KMS-11 (cell line): ENCODE results near the gene RNPEP.

Experiments used
- H2AFZ ChIP-seq: fragments of 200-600 bp; sonication (generic); 2 replicates; pipeline ENCODE4 v1.6.1; 2016; ENCODE audit warnings: antibody characterized with exemption, mixed run types, low read depth
- H3K27ac ChIP-seq: fragments of 200-600 bp; sonication (generic); 2 replicates; pipeline ENCODE4 v1.6.1; 2016; ENCODE audit warnings: mild to moderate bottlenecking, mixed run types
- H3K27me3 ChIP-seq: fragments of 200-600 bp; sonication (generic); 2 replicates; pipeline ENCODE4 v1.6.1; 2017; ENCODE audit warnings: mild to moderate bottlenecking, low read depth, mixed run types, moderate library complexity; ENCODE audit not compliant: insufficient read depth
- H3K36me3 ChIP-seq: fragments of 200-600 bp; sonication (generic); 2 replicates; pipeline ENCODE4 v1.6.1; 2017; ENCODE audit warnings: mild to moderate bottlenecking, mixed run types; ENCODE audit not compliant: insufficient read depth
- H3K4me1 ChIP-seq: fragments of 200-600 bp; sonication (generic); 2 replicates; pipeline ENCODE4 v1.6.1; 2016; ENCODE audit warnings: mild to moderate bottlenecking, low read depth, mixed run types; ENCODE audit not compliant: poor library complexity, severe bottlenecking
- H3K4me2 ChIP-seq: fragments of 200-600 bp; sonication (generic); 2 replicates; pipeline ENCODE4 v1.7.0; 2016; ENCODE audit warnings: mild to moderate bottlenecking, mixed run types
- H3K4me3 ChIP-seq: fragments of 200-600 bp; sonication (generic); IDR thresholded peaks from 2 replicates; pipeline ENCODE4 v1.6.1; 2017; ENCODE audit warnings: low read depth, low read length, mixed read lengths; ENCODE audit not compliant: insufficient read depth
- H3K79me2 ChIP-seq: fragments of 200-600 bp; sonication (generic); 2 replicates; pipeline ENCODE4 v1.6.1; 2016; ENCODE audit warnings: low read depth, mixed run types; ENCODE audit not compliant: insufficient read depth
- H3K9ac ChIP-seq: fragments of 200-600 bp; sonication (generic); 2 replicates; pipeline ENCODE4 v1.6.1; 2016; ENCODE audit warnings: mild to moderate bottlenecking, mixed run types
- H4K20me1 ChIP-seq: fragments of 200-600 bp; sonication (generic); 2 replicates; pipeline ENCODE4 v1.6.1; 2016; ENCODE audit warnings: mild to moderate bottlenecking, mixed run types; ENCODE audit not compliant: insufficient read depth
- TF ChIP-seq, protein P1 (sequence below): fragments of 200-600 bp; sonication (generic); conservative IDR thresholded peaks from 2 replicates; pipeline ENCODE4 v1.6.1; 2017; ENCODE audit warnings: low read depth, mild to moderate bottlenecking, antibody characterized with exemption, low read length, moderate library complexity, mixed read lengths

RNPEP gene

DNA sequence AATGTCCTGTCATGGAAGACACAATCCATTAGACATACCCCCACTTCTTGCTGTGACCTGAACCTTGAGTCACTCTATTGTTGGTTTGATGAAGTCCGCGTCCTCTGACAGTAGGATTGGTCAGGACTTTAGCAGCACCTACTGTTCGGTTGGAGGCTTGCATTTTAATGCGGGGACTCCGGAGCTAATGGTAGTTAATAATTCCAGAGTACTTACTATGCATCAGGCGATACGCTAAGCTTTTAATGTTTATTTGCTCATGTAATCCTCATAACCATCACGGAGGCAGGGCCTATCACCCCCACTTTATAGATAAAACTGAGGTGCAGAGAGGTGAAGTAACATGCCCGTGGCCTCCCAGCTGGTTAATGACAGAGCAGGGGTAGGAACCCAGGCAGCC is 20.1 kb downstream of the RNPEP start:
- Histone ChIP-seq H3K9ac (no peak overlapping the region), H3K27ac (no peak overlapping the region), H2AFZ (no peak overlapping the region), H3K4me2 (no peak overlapping the region), H3K4me1 (no peaks in the 10 kb centered on the region), H3K36me3 (no peaks in the 10 kb centered on the region), H3K79me2 (no peaks in the 10 kb centered on the region), H4K20me1 (no peaks in the 10 kb centered on the region), H3K4me3 (no peak overlapping the region), H3K27me3 (no peaks in the 10 kb centered on the region)
- TF ChIP-seq, protein P1, sequence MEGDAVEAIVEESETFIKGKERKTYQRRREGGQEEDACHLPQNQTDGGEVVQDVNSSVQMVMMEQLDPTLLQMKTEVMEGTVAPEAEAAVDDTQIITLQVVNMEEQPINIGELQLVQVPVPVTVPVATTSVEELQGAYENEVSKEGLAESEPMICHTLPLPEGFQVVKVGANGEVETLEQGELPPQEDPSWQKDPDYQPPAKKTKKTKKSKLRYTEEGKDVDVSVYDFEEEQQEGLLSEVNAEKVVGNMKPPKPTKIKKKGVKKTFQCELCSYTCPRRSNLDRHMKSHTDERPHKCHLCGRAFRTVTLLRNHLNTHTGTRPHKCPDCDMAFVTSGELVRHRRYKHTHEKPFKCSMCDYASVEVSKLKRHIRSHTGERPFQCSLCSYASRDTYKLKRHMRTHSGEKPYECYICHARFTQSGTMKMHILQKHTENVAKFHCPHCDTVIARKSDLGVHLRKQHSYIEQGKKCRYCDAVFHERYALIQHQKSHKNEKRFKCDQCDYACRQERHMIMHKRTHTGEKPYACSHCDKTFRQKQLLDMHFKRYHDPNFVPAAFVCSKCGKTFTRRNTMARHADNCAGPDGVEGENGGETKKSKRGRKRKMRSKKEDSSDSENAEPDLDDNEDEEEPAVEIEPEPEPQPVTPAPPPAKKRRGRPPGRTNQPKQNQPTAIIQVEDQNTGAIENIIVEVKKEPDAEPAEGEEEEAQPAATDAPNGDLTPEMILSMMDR = no peak

DNA sequence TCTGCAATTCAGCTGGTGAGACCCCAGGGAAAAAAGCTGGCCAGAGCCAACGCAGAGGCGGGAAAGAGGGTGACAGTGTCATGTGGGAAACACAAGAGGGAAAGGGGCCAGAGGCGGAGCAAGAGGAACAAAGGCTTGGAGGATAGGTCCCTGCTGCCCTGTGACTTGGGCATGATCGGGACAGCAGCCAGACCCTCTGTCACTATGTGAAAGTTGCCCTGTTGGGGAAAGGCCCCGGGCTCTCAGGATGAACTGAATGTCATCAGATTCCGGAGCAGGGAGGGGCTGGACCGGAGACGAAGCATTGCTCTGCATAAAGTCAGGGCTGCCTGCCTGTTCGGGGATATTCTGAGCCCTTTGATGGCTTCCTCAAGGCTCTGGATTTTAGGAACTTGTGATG is 22.3 kb downstream of the RNPEP start:
- Histone ChIP-seq H3K9ac (no peak overlapping the region), H4K20me1 (no peaks in the 10 kb centered on the region), H3K36me3 (no peaks in the 10 kb centered on the region), H3K79me2 (no peaks in the 10 kb centered on the region), H3K27ac (no peak overlapping the region), H3K4me3 (no peak overlapping the region), H2AFZ (no peak overlapping the region), H3K4me2 (no peak overlapping the region), H3K27me3 (no peaks in the 10 kb centered on the region), H3K4me1 (peaks cover 7% of the 10 kb centered on the region)
- TF ChIP-seq, protein P1 = no peak

DNA sequence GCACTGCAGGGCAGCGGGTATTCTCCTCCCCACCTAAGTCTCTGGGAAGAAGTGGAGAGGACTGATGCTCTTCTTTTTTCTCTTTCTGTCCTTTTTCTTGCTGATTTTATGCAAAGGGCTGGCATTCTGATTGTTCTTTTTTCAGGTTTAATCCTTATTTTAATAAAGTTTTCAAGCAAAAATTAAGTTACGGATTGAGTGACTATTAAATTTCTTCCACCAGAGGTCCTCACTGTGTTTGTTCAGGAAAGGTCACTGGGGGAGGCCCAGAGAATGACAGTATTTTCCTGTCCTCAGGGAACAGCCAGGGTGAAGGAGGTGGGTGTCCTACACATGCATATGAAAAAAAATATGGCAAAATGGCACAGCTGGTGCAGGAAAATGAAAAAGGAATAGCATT is 23.5 kb downstream of the RNPEP start:
- Histone ChIP-seq H3K9ac (no peak overlapping the region), H3K4me1 (peaks cover 20% of the 10 kb centered on the region), H3K27me3 (no peaks in the 10 kb centered on the region), H2AFZ (no peak overlapping the region), H3K36me3 (no peaks in the 10 kb centered on the region), H3K27ac (no peak overlapping the region), H4K20me1 (no peaks in the 10 kb centered on the region), H3K4me3 (no peak overlapping the region), H3K79me2 (no peaks in the 10 kb centered on the region), H3K4me2 (no peak overlapping the region)
- TF ChIP-seq, protein P1 = peak; percentile 62

DNA sequence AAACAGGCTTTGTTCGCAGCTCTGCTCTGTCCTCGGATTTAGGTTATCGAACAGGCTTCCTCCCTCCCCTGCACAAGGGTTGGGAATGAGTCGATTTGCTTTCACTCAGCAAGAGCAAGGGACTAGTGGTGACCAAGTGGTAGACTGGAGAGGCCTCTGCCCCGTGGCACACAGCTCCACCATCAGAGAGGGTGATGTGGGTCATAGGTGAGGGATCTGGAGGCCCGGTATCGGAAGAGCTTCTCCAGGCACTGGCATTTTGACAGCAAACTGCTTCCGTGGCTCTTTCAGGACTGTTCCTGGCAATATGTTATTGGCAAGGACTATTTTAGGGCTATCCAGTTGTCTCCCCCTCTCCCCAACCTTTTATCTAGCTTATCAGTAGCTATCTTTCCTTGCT is 24.9 kb downstream of the RNPEP start:
- H3K27ac ChIP-seq = no peak overlapping the region
- H3K4me3 ChIP-seq = no peak overlapping the region
- H3K4me1 ChIP-seq = peaks cover 21% of the 10 kb centered on the region
- no peaks in the 10 kb centered on the region for H3K36me3 ChIP-seq
- TF ChIP-seq, protein P1 = no peak
- H3K79me2 ChIP-seq = no peaks in the 10 kb centered on the region
- H4K20me1 ChIP-seq = no peaks in the 10 kb centered on the region
- H3K4me2 ChIP-seq = no peak overlapping the region
- H2AFZ ChIP-seq = no peak overlapping the region
- H3K9ac ChIP-seq = no peak overlapping the region
- no peaks in the 10 kb centered on the region for H3K27me3 ChIP-seq
